Effector memory CD8-positive, alpha-beta T cell (primary cell): Measurements from ENCODE around the gene KMT2A.
"Not testable (repeated sequence)": the region's sequence is repeated elsewhere in the genome, so short reads cannot be mapped to it uniquely, and the experiment has no call there.

Source experiments
- ATAC-seq: fragments of 150-1000 bp; cut with Tn5 transposase; replicated peaks from 2 replicates; pipeline ENCODE4 v1.10.0; 2021; ENCODE audit warnings: mild to moderate bottlenecking, moderate library complexity
- DNase-seq, 3 experiments: peaks; one replicate each; pipeline ENCODE4 v3.0.0; 2021
- H3K27ac Mint-ChIP-seq, 2 donors: one replicate each; pipeline ENCODE4 v1.8.0; 2022; ENCODE audit warnings: mild to moderate bottlenecking in 2 of 2, mixed read lengths in 2 of 2, moderate library complexity in 2 of 2
- H3K27me3 Mint-ChIP-seq, 2 donors: one replicate each; pipeline ENCODE4 v1.8.0; 2022; ENCODE audit warnings: mixed read lengths in 2 of 2
- H3K36me3 Mint-ChIP-seq: one replicate; pipeline ENCODE4 v1.8.0; 2022; ENCODE audit warnings: mild to moderate bottlenecking, moderate library complexity, mixed read lengths; ENCODE audit not compliant: insufficient read depth
- H3K4me1 Mint-ChIP-seq, 2 donors: one replicate each; pipeline ENCODE4 v1.8.0; 2022; ENCODE audit warnings: low read depth in 2 of 2, mixed read lengths in 2 of 2
- H3K4me3 Mint-ChIP-seq, 2 donors: one replicate each; pipeline ENCODE4 v1.8.0; 2022; ENCODE audit warnings: mild to moderate bottlenecking in 2 of 2, mixed read lengths in 2 of 2, moderate library complexity in 2 of 2
- H3K9me3 Mint-ChIP-seq, 2 donors: one replicate each; pipeline ENCODE4 v1.8.0; 2022; ENCODE audit warnings: mixed read lengths in 2 of 2

Gene KMT2A

DNA sequence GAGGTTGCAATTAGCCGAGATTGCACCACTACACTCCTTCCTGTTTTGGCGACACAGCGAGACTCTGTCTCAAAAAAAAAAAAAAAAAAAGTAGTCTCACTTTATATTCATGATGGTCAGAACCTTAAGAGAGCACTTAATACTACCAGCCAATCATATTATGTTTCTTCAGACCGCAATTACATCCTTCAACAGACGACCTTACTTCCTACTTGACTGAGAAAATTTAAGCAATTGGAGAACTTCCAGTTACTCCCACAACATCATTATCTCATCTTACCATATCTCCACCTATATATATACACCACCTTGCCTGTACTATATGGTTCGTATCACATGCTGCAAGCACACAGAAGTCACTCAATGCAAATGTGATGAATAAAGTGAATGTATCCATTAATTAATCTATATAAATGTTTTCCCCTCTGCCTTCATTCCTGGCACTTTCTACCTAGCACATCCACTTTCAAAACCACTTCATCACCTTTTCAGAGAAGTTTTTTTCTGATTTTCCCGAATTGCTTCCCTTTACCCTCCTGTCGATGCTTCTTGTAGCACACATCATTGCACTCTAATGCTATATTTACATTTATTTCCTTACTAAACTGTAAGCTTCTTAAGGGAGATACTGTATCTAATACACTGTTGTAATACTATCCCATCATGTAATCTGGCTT is 21.1 kb upstream of the KMT2A start:
- Mint-ChIP-seq H3K4me1 (peaks cover 0 to 5% of the 10 kb centered on the region in 2 donors), H3K27me3 (no peaks in the 10 kb centered on the region), H3K27ac (no peak overlapping the region), H3K4me3 (no peak overlapping the region), H3K36me3 (peaks cover 18% of the 10 kb centered on the region), H3K9me3 (no peaks in the 10 kb centered on the region)
- DNase-seq = no peak
- ATAC-seq = no peak

DNA sequence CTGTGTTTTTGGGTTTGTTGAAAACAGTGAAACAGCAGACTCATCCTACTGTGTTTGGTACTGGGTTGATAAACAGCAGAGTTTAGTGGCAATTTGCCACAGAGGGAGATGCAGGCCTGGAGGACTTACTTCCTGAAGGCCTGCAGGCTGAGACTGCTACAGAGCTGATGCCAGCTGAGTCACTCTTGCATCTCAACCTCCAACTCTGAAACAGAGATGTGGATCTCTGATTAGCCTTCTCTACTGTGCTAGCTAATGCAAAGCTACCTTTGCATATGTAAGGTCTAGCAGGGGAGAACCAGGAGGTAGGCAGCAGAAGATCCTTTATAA is 20.6 kb upstream of the KMT2A start:
- H3K27ac Mint-ChIP-seq = no peak overlapping the region
- H3K36me3 Mint-ChIP-seq = peaks cover 13% of the 10 kb centered on the region
- ATAC-seq = peak; percentile 35
- no peaks in the 10 kb centered on the region for H3K9me3 Mint-ChIP-seq
- H3K4me3 Mint-ChIP-seq = no peak overlapping the region
- no peak for DNase-seq
- H3K27me3 Mint-ChIP-seq = no peaks in the 10 kb centered on the region
- H3K4me1 Mint-ChIP-seq = peaks cover 0 to under 1% of the 10 kb centered on the region in 2 donors

DNA sequence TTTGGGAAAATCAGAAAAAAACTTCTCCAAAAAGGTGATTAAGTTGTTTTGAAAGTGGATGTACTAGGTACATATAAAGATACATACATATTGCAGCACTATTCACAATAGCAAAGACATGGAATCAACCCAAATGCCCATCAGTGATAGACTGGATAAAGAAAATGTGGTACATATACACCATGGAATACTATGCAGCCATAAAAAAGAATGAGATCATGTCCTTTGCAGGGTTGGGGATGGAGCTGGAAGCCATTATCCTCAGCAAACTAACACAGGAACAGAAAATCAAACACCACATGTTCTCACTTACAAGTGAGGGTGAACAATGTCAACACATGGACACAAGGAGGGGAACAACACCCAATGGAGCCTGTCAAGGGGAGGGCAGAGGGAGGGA is 19.4 kb upstream of the KMT2A start:
- not testable (repeated sequence) for H3K36me3 Mint-ChIP-seq

DNA sequence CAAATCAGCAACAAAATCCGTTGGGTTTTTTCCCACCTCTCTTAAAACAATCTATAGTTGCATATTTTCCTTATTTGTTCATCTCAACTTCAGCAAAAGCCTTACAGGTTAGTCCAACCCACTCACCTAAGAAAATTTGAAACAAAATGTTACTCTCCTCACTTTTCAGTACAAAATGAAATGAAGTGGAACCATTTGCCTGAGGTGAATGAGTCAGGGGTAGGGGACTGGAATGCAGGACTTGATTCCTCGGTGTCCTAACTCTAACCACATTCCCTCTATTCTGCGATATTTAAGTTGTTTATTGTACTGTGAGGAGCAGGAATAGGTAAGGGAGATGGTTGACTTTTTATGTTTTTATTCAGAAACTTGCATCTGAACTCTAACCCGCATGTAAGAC is 18.5 kb upstream of the KMT2A start:
- no peak for ATAC-seq
- no peak overlapping the region for H3K27ac Mint-ChIP-seq
- H3K9me3 Mint-ChIP-seq = no peaks in the 10 kb centered on the region
- H3K4me3 Mint-ChIP-seq = no peak overlapping the region
- no peak for DNase-seq
- H3K4me1 Mint-ChIP-seq = no peaks in the 10 kb centered on the region
- peaks cover 5% of the 10 kb centered on the region for H3K36me3 Mint-ChIP-seq
- no peaks in the 10 kb centered on the region for H3K27me3 Mint-ChIP-seq

More for the DNA sequence above, 19.4 kb upstream of the KMT2A start:
- H3K9me3 Mint-ChIP-seq, DNase-seq, H3K4me1 Mint-ChIP-seq, ATAC-seq, H3K27me3 Mint-ChIP-seq, H3K27ac Mint-ChIP-seq, H3K4me3 Mint-ChIP-seq: not testable (repeated sequence)

DNA sequence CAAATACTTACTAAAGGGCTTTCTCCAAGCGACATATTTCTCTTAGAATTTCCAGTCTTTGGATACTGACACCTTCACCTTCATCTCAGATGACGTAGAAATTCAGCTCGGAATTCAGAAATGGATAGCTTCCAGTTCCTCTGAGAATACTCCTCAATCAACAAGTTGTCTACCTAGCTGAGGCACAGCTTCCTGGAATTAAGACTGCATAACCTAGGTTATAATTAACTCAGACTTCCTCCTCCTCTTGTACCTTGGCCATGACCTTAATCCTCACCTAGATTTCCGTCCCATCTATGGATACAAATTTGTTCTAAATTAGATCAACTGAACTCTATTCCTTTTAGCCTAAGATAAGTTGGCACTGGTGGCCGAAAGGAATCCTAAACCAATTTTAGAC is 17.5 kb upstream of the KMT2A start:
- H3K9me3 Mint-ChIP-seq = no peaks in the 10 kb centered on the region
- DNase-seq = no peak
- peaks cover 3% of the 10 kb centered on the region for H3K36me3 Mint-ChIP-seq
- H3K4me1 Mint-ChIP-seq = no peaks in the 10 kb centered on the region
- no peak overlapping the region for H3K4me3 Mint-ChIP-seq
- H3K27me3 Mint-ChIP-seq = no peaks in the 10 kb centered on the region
- H3K27ac Mint-ChIP-seq = no peak overlapping the region
- ATAC-seq = no peak

DNA sequence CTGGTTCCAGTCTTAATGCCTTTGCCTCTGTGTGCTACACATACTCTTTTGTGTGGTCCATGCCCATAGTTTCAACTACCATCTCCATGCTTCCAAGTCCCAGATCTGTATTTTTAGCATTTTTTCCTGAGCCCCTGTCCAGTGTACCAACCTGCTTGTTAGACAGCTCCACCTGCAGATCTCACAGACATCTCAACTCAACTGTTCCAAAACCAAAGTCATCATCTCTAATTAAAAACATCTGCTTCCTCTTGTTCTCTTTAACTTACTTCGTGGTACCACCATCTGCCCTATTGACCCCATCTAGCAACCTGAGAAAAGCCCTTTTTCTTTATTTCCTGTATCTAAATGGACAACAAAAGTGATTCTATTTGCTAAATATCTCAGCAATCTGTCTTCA is 8.6 kb upstream of the KMT2A start:
- Mint-ChIP-seq H3K27me3 (no peaks in the 10 kb centered on the region), H3K36me3 (no peaks in the 10 kb centered on the region), H3K4me1 (no peaks in the 10 kb centered on the region), H3K27ac (no peak overlapping the region), H3K4me3 (no peak overlapping the region), H3K9me3 (no peaks in the 10 kb centered on the region)
- no peak for ATAC-seq
- no peak for DNase-seq

DNA sequence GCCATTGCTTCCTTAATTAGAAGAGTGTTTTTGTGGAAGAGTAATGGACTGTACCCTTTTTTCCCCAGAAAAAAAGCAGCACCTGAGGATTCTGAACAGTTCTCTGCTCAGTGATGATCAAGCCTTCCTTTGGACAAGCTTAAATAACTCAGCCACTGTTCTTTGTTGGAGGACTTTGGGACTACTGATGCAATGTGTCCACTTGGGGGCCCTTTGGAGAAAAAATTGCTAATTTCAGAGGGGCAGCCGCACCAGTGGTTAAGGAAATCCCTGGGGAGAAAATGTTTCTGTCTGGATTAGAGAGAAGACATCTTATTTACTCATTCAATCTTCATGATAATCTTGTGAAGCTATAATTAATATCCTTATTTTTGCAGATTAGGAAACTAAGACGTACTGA is 5.3 kb upstream of the KMT2A start:
- H3K4me1 Mint-ChIP-seq = peaks cover 16 to 19% of the 10 kb centered on the region in 2 donors
- H3K27me3 Mint-ChIP-seq = no peaks in the 10 kb centered on the region
- no peak overlapping the region for H3K4me3 Mint-ChIP-seq
- DNase-seq (no peak), ATAC-seq (no peak)
- peaks cover 13% of the 10 kb centered on the region for H3K36me3 Mint-ChIP-seq
- no peak overlapping the region for H3K27ac Mint-ChIP-seq
- H3K9me3 Mint-ChIP-seq = no peaks in the 10 kb centered on the region

DNA sequence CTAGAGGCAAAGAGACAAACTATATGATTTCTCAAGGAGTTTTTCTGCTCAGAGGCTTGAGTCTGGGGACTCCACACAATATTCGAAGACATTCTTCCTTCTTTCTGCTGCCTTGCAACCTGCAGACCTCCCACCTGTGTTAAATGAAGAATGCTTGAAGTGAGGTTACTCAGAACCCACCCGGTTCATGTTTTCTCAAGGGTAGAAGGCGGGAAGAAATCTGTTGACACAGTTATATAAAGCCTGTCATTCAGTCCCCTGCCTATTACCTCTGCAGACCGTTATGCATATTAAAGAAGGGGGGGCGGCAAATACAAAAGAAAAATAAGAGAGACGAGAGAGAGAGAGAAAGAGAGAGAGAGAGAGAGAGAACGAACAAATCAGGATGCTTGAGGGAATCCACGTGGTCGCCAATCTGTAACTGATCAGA is 2.2 kb upstream of the KMT2A start:
- H3K36me3 Mint-ChIP-seq = peaks cover 36% of the 10 kb centered on the region
- peaks cover 28 to 40% of the 10 kb centered on the region in 2 donors for H3K4me1 Mint-ChIP-seq
- no peak for DNase-seq
- no peak for ATAC-seq
- H3K9me3 Mint-ChIP-seq = no peaks in the 10 kb centered on the region
- H3K4me3 Mint-ChIP-seq = peak overlapping the region; percentile 98
- H3K27ac Mint-ChIP-seq = peak overlapping the region; percentile 93 to 97
- no peaks in the 10 kb centered on the region for H3K27me3 Mint-ChIP-seq

DNA sequence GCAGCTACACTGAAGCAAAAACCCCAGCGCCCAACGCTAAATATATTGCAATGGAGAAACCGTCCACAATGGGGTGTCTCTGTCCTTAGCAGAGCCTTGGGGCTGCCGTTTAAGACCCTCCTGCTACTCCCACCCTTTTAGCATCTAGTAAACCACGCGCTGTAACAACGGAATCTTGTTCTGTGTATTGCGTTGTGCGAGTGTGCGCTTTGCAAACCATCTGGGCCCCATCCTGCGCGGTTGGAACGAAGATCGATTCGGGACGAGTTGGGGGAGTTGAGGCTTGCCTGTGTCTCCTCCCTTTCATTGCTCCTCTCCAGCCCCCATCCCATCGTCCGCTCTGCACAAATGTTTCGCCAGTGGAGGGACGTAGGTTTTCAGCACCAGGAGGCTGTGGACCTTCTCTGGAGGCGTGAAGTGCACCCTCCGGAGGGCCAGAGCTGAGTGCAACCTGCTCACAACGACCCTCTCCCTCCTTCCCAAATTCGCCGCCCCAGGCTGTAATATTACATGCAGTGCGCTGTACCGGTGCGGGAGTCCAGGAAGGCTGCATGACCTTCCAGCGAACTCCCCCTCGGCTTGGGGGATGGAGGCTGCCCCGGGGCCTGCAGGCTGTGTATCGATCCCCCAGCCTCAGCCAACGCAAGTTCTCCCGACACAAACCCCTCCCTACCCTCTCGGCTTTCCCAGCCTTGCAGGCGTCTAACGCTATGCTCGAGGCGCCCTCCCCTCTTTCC is 1.6 kb upstream of the KMT2A start:
- Mint-ChIP-seq H3K4me3 (peak overlapping the region; percentile 98), H3K27me3 (no peaks in the 10 kb centered on the region), H3K4me1 (peaks cover 30 to 46% of the 10 kb centered on the region in 2 donors), H3K9me3 (no peaks in the 10 kb centered on the region), H3K27ac (peak overlapping the region; percentile 93 to 97), H3K36me3 (peaks cover 36% of the 10 kb centered on the region)
- peak; percentile 28 to 47 (median 31) for DNase-seq
- ATAC-seq = no peak

DNA sequence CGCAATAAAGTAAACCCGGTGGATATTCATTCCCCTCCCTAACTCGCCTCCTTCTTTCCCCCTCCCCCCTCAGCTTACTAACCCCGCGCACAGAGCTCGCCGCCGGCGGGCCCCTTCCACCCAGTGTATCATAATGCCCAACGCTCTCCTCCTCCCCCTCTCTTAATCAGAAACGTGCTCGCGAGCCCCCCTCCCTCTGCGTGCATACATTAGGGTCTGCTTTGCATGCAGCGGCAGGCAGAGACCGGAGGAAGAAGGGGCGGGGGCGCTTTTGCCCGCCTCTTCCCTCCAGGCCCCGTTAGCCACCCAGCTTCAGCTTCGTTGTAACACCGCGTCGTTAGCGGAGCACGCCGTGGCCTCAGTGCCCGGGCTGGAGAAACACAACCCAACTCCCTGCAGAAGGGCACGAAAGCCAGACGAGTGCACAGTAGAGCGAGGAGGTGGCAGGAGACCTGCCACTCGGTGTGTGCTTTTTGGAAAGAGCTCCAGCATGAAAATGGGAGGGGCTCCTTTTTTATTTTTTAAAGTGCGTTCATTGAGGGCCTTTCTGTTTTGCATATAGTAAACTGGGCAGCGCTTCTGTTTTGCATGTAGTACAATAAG is 901 bp upstream of the KMT2A start:
- peak; percentile 12 for ATAC-seq
- peak overlapping the region; percentile 98 for H3K4me3 Mint-ChIP-seq
- peak in 1 of 3 experiments; percentile 35 for DNase-seq
- peak overlapping the region; percentile 93 to 97 for H3K27ac Mint-ChIP-seq
- H3K36me3 Mint-ChIP-seq = peaks cover 36% of the 10 kb centered on the region
- H3K27me3 Mint-ChIP-seq = no peaks in the 10 kb centered on the region
- H3K9me3 Mint-ChIP-seq = no peaks in the 10 kb centered on the region
- peaks cover 36 to 53% of the 10 kb centered on the region in 2 donors for H3K4me1 Mint-ChIP-seq

DNA sequence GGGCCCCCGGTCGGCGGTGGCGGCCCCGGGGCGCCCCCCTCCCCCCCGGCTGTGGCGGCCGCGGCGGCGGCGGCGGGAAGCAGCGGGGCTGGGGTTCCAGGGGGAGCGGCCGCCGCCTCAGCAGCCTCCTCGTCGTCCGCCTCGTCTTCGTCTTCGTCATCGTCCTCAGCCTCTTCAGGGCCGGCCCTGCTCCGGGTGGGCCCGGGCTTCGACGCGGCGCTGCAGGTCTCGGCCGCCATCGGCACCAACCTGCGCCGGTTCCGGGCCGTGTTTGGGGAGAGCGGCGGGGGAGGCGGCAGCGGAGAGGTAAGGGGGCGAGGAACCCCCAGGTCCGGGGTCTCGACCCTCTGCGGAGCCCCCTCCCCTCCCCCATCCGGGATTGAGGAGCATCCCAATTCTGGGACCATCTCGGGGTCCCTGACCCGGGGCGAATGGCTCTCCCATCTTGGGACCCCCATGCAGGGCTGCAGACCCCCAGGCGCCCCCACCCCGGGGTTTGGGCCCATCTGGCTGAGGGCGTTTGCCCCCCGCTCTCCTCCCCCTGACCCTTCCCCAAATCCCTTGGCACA is 431 bp downstream of the KMT2A start:
- ATAC-seq (peak; percentile 49), DNase-seq (peak in 2 of 3 experiments; percentile 56 to 64)
- Mint-ChIP-seq H3K36me3 (peaks cover 38% of the 10 kb centered on the region), H3K27me3 (no peaks in the 10 kb centered on the region), H3K4me3 (peak overlapping the region; percentile 98), H3K9me3 (no peaks in the 10 kb centered on the region), H3K4me1 (peaks cover 44 to 63% of the 10 kb centered on the region in 2 donors), H3K27ac (peak overlapping the region; percentile 97 to 98)

DNA sequence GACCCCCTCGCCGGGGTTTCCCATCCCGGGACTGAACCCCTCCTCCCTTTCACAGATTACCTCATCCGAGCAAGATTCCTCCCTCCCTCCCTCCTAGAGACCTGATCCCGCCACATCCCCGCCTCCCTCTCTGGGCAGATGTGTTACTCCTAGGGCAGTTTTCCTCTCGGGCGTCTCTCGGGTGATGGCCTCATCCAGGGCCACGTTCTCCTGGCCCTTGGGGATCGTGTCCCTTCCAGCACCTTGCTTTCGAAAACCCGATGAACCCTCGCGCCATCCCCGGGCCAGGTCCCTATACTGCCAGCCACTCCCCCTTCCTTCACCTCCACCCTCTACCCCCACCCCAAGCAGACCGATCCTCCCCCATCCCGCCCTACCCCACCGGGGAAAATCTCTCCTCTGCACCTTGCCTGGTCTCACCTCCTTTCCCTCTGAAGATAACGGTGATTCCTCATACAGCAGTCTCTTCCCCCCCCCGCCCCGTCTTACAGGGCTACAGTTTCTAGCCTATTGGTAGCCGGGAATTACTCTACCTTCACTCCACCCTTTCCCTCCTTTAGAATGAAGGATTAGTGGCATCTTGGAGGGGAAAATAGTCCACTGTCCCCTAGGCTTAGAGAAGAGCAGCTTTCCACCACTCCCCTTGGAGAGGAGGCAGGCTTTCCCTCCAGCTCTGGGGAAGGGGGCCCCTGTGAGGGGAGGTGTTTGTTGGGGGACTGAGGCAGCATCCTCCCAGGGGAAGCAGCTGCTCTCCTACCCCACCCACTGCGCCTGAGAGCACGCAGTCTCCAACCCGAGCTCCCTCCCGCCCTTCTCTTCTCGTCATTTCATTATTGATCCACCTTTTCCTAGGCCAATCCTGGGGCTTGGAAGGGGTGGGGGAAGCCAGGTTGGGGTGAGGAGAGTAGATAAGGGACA is 1.2 kb downstream of the KMT2A start:
- Mint-ChIP-seq H3K9me3 (no peaks in the 10 kb centered on the region), H3K27me3 (no peaks in the 10 kb centered on the region), H3K36me3 (peaks cover 40% of the 10 kb centered on the region), H3K4me1 (peaks cover 50 to 70% of the 10 kb centered on the region in 2 donors), H3K27ac (peak overlapping the region; percentile 97 to 98), H3K4me3 (peak overlapping the region; percentile 98)
- peak; percentile 18 to 33 (median 26) for DNase-seq
- ATAC-seq = no peak
